ENCODE results near the gene CCDC122.
"Not testable (repeated sequence)": the region's sequence is repeated elsewhere in the genome, so short reads cannot be mapped to it uniquely, and the experiment has no call there.

Gene CCDC122

GRCh38 chr13:43877326-43877725, 2.2 kb downstream of the CCDC122 start:
- DNase-seq (ENCODE audit: low spot score): no peak

DNA sequence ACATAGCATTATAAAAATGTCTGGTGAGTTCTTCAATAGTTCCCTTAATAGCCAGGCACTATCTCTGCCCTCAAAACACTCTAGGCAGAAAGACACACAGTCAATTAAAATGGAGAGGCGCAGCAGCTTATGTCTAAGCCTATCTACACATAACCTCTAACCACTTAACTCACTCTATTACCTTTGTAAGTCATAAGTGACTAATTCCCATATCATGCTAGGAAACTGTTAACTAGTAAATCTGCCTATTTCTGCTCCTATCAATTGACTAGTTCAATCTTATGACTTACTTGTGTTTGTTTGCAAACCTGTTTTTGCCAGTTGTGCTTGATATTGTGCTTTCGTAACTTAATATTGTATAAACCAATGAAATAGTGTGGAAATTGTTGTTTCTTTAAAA, 3.2 kb downstream of the CCDC122 start:
- DNase-seq (ENCODE audit: low spot score): no peak

GRCh38 chr13:43874504-43875092, 4.9 kb downstream of the CCDC122 start:
- peak; percentile 32 for DNase-seq (ENCODE audit: low spot score)

DNA sequence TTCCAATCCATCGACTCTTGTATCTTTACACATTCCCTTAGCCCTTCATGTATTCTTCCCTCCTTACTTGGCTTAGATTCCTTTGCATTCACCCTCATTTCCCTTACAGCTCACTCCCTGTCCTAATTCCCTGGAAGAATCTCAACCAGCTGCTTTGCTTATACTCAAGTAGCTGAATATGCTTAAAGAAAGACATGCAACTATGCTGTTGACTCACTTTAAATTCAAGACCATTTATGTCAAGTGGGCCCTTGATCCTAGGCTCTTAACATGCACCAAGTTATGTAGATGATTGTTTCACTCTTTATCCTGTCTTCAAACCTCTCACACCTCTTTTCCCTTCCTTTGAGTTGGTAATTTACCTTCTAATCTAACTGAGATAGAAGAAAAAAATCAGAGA, 7.4 kb downstream of the CCDC122 start:
- no peak for DNase-seq (ENCODE audit: low spot score)

GRCh38 chr13:43865892-43866291, 13.6 kb downstream of the CCDC122 start:
- no peak for DNase-seq (ENCODE audit: low spot score)

GRCh38 chr13:43864921-43865320, 14.6 kb downstream of the CCDC122 start:
- no peak for DNase-seq (ENCODE audit: low spot score)

DNA sequence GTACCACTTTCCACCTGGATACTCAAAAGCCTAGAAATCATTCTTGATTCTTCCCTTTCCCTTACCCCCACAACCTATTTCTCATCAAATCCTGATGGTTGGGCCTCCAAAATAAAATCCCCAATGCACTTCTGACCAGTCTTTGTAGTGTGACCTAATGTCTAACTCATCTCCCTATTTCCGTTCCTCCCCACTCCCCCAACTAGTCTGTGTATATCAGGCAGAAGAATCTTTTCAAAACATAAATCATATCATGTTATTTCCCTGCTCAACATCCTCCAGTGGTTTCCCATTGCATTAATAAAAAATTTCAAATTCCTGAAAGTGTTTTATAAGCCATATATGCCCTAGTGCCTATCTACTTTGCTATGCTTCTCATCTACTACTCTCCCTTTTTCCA, 17.7 kb downstream of the CCDC122 start:
- no peak for DNase-seq (ENCODE audit: low spot score)

GRCh38 chr13:43852923-43853404, 26.6 kb downstream of the CCDC122 start:
- no peak for DNase-seq (ENCODE audit: low spot score)

DNA sequence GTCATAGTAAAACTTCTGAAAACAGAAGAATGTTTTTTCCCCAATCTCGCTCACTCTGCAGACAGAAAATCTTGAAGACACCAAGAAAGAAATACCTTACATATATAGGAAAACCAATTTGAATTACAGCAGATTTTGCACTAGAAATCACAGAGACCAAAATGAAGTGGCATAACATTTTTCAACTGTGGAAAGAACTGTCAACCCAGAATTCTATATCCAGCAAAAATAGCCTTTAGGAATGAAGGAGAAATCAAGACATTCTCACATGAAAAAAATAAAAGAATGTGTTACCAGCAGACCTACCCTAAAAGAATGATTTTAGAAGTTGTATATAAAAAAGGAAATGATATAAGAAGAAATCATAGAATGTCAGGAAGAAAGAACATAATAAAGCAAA, 28.7 kb downstream of the CCDC122 start:
- DNase-seq (ENCODE audit: low spot score): no peak

DNA sequence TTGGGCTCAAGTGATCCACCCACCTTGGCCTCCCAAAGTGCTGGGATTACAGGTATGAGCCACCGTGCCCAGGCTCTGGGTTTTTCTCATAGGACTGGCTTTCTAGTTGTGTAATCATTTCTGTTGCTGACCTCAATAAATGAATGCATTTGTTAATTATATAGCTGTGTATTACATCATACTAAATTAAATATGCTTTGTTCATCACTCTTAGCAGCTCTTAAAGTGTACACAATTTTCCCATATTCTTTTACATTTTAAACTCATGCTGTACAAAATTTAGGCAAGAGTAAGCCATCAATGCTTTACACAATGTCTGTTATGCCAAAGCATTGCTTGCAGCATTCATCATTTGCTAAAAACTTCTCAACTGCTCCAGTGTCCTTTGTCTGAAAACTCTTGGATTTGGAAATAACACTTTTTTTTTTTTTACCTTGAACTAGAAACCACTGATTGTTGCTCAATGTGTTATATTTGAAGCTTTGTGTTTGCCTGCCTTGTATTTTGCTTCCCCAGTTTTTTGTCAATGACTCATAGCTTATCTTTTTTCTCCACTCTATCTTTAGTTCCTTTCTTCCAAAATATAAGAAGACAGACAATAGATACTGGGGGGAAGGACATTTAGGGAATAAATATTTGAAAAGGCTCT, 31.4 kb downstream of the CCDC122 start:
- DNase-seq (ENCODE audit: low spot score): no peak

- no peak for DNase-seq (ENCODE audit: low spot score)
These were observed 32.9 kb downstream of the CCDC122 start for GRCh38 chr13:43846496-43847158.

DNA sequence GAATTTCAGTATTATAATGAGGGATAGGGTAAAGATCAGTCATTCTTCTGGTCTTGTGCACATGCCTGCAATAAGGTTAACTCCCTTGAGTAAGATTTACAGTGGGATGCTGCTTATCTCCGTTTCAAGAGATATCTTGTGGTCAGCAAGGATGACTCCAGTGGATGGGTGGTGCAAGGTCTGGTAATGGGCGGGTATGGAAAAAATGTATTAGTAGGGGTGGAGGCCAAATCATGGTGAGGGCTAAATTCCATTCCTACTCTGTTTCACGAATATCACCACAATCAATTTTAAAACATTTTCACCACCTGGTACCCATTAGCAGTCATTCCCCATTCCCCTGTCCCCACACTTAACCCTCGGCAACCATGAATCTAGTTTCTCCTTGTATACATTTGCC, 40.6 kb downstream of the CCDC122 start:
- no peak for DNase-seq (ENCODE audit: low spot score)

- no peak for DNase-seq (ENCODE audit: low spot score)
These were observed 43.8 kb downstream of the CCDC122 start for GRCh38 chr13:43835701-43836100.

GRCh38 chr13:43831088-43831487, 48.5 kb downstream of the CCDC122 start:
- DNase-seq (ENCODE audit: low spot score): no peak

GRCh38 chr13:43830497-43830881, 49.1 kb downstream of the CCDC122 start:
- no peak for DNase-seq (ENCODE audit: low spot score)

DNA sequence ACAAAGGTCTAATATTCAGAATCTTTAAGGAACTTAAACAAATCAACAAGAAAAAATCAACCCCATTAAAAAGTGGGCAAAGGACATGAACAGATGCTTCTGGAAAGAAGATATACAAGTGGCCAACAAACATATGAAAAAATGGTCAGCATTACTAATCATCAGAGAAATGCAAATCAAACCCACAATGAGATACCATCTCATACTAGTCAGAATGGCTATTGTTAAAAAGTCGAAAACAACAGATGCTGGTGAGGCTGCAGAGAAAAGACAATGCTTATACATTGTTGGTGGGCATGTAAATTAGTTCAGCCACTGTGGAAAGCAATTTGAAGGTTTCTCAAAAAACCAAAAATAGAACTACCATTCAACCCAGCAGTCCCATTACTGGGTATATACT, 54.9 kb downstream of the CCDC122 start:
- not testable (repeated sequence) for DNase-seq (ENCODE audit: low spot score)

- no peak for DNase-seq (ENCODE audit: low spot score)
These were observed 56.6 kb downstream of the CCDC122 start for GRCh38 chr13:43822969-43823368.

DNA sequence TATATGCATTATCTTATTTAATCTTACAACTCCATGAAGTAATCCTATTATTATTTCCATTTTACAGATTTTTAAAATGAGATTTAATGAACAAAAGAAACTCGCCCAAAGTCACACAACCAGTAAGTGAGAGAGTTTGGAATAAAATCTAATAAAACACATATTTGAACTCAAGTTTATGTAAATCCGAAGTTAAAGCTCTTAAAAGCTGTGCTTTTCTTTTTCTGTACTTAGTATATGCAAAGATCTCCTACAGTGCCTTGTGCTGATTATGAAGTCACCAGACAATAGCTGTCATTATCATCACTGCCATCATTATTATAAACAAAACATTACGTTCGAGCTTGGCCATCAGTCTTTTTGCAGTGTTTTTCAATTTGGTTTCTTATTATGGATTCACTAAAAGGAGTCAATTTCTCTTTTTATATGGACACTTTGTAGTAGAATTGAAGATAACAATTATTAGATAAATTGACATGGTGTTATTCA, 63.1 kb downstream of the CCDC122 start:
- no peak for DNase-seq (ENCODE audit: low spot score)

DNA sequence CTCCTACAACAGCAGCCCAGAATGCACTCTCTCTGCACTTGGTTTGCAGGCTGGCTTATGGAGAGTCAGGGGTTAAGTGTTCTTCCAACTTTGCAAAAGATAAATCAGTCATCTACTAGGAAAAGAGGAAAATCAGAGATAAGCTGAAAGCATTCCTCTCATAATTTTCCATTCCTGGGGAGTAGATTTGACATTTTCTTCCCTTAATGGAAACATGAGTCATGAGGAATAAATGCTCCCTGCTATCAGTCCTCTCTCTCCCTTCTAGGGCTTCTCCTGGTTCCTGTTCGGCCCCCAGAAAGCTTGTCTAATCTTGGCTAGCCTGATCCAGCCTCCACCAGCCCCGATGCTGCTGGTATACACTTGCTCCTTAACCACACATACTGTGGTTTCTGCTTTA, 64.3 kb downstream of the CCDC122 start:
- DNase-seq (ENCODE audit: low spot score): no peak

- no peak for DNase-seq (ENCODE audit: low spot score)
These were observed 70.9 kb downstream of the CCDC122 start for GRCh38 chr13:43808676-43809075.

DNA sequence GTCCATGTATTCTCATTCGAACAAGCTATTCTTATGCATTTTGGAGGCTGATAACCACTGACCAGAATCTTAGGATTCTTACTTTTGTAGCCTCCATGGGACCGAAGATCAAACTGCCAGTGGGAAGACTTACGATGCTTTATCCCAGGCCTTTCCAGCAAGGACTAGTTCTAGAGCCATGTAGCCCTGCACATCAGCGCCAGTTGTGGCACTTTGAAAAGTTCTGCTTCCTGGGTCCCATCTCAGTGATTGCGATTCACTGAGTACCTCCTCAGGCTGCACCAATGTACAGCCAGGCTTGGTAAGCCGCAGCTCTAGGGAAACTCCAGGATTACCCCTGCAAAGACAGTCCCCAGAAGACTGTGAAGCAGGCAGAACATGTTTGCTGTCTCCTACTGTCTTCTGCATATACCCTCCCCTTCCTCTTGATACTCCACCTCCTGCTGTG, 73.8 kb downstream of the CCDC122 start:
- DNase-seq (ENCODE audit: low spot score): no peak

- DNase-seq (ENCODE audit: low spot score): no peak
These were observed 74.5 kb downstream of the CCDC122 start for GRCh38 chr13:43805071-43805468.

- peak; percentile 7 for DNase-seq (ENCODE audit: low spot score)
These were observed 75.0 kb downstream of the CCDC122 start for GRCh38 chr13:43804461-43805070.

All from hematopoietic multipotent progenitor cell treated with erythropoietin and hydrocortisone succinate and interleukin-3 and kit ligand, for 15 days (in vitro differentiated cells).